H1 (cell line): ENCODE measurements around the gene NOS3.

Experiments used
- FOSL1 ChIP-seq: IDR thresholded peaks from 2 replicates; pipeline ENCODE4 v1.6.1; 2011; ENCODE audit warnings: mild to moderate bottlenecking, low read depth, low read length, moderate library complexity; ENCODE audit not compliant: insufficient read depth
- POLR2A ChIP-seq, 2 experiments: IDR thresholded peaks; 1 replicate in 1 of 2; 2 replicates in 1 of 2; pipeline ENCODE4 v1.6.1; 2011; ENCODE audit warnings: low read depth in 2 of 2, low read length in 2 of 2, mild to moderate bottlenecking in 2 of 2; ENCODE audit errors: control extremely low read depth in 1 of 2
- SRF ChIP-seq: IDR thresholded peaks from 2 replicates; pipeline ENCODE4 v1.6.1; 2011; ENCODE audit warnings: mild to moderate bottlenecking, low read depth, low read length, moderate library complexity
- TAF1 ChIP-seq: IDR thresholded peaks from 2 replicates; pipeline ENCODE4 v1.6.1; 2011; ENCODE audit warnings: mild to moderate bottlenecking, low read depth, low read length
- TCF12 ChIP-seq: IDR thresholded peaks from 2 replicates; pipeline ENCODE4 v1.6.1; 2011; ENCODE audit warnings: low read depth, mild to moderate bottlenecking, low read length
- TF ChIP-seq, protein P1 (sequence below), 3 experiments: IDR thresholded peaks; 1 replicate in 2 of 3; 2 replicates in 1 of 3; pipeline versions ENCODE4 v1.5.1 to v1.6.1; 2011; ENCODE audit warnings: low read length in 3 of 3, mild to moderate bottlenecking in 3 of 3, inconsistent platforms in 2 of 3, low read depth in 1 of 3, moderate library complexity in 1 of 3; ENCODE audit not compliant: insufficient read depth in 1 of 3; ENCODE audit errors: control extremely low read depth in 1 of 3

DNA sequence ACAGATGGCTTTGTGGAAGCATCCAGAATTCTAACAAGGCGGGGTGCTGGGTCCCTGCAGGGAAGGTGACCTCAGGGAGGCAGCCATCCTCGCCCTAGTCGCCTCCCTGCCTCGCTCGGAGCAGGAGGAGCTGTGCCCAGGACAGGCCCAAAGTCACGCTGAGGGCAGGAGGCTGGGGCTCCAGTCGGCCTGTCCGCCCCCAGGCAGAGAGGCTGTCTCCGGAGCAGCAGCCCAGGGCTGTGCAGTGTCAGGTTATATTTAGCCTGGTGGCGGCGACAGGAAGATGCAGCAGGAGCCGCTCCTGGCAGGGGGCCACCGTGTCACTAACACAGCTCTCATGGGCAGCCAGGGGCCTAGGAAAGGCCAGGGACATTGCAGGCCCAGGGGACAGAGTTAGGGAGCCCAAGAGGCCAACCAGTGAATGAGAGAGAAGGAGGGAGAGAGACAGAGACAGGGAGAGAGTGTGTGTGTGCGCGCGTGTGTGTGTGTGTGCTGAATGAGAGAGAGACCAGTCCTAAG lies 26.2 kb upstream of the NOS3 start:
- TF ChIP-seq TCF12: no peak
- TF ChIP-seq, protein P1, sequence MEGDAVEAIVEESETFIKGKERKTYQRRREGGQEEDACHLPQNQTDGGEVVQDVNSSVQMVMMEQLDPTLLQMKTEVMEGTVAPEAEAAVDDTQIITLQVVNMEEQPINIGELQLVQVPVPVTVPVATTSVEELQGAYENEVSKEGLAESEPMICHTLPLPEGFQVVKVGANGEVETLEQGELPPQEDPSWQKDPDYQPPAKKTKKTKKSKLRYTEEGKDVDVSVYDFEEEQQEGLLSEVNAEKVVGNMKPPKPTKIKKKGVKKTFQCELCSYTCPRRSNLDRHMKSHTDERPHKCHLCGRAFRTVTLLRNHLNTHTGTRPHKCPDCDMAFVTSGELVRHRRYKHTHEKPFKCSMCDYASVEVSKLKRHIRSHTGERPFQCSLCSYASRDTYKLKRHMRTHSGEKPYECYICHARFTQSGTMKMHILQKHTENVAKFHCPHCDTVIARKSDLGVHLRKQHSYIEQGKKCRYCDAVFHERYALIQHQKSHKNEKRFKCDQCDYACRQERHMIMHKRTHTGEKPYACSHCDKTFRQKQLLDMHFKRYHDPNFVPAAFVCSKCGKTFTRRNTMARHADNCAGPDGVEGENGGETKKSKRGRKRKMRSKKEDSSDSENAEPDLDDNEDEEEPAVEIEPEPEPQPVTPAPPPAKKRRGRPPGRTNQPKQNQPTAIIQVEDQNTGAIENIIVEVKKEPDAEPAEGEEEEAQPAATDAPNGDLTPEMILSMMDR (IDR thresholded peaks at IDR 0.05; ENCODE audit: control extremely low read depth in 1 of 3, insufficient read depth in 1 of 3, low read depth in 1 of 3, low read length in 3 of 3): peak in 2 of 3 experiments; percentile 23 to 31; a peak in 3 of 4 replicates
- TF ChIP-seq FOSL1: no peak
- no peak for TF ChIP-seq TAF1
- no peak for TF ChIP-seq POLR2A (IDR thresholded peaks at IDR 0.05; ENCODE audit: control extremely low read depth in 1 of 2, low read depth in 2 of 2, low read length in 2 of 2)
- TF ChIP-seq SRF: no peak
